RWPE2 (cell line): ENCODE measurements around the gene FLVCR1.

ENCODE experiments used
- ATAC-seq: fragments of 200-7000 bp; cut with Tn5 transposase; 3 replicates; pipeline ENCODE4 v1.9.1; 2021; ENCODE audit warnings: low read depth
- DNase-seq: peaks from one replicate; pipeline ENCODE4 v3.0.0-alpha.2; 2020; ENCODE audit warnings: low spot score
- H3K27ac ChIP-seq: fragments of 450-650 bp; 2 replicates; pipeline ENCODE4 v1.5.1; 2017; ENCODE audit warnings: mild to moderate bottlenecking; ENCODE audit not compliant: poor library complexity, severe bottlenecking
- H3K27me3 ChIP-seq: fragments of 250-450 bp; sonication (Bioruptor Pico); 2 replicates; pipeline ENCODE4 v1.5.1; 2021; ENCODE audit warnings: mild to moderate bottlenecking, moderate library complexity; ENCODE audit not compliant: insufficient read depth, poor library complexity, severe bottlenecking
- H3K36me3 ChIP-seq: fragments of 250-450 bp; sonication (Bioruptor Pico); 2 replicates; pipeline ENCODE4 v1.5.1; 2020; ENCODE audit warnings: low read depth, mild to moderate bottlenecking, moderate library complexity
- H3K4me1 ChIP-seq: fragments of 250-450 bp; sonication (Bioruptor Pico); 2 replicates; pipeline ENCODE4 v1.5.1; 2021; ENCODE audit warnings: mild to moderate bottlenecking, moderate library complexity; ENCODE audit not compliant: insufficient read depth, poor library complexity, severe bottlenecking
- H3K4me3 ChIP-seq: fragments of 250-450 bp; sonication (Bioruptor Pico); 2 replicates; pipeline ENCODE4 v1.5.1; 2021; ENCODE audit warnings: mild to moderate bottlenecking, moderate library complexity; ENCODE audit not compliant: severe bottlenecking
- H3K9me3 ChIP-seq: fragments of 250-450 bp; sonication (Bioruptor Pico); 2 replicates; pipeline ENCODE4 v1.5.1; 2021; ENCODE audit warnings: mild to moderate bottlenecking, moderate library complexity; ENCODE audit not compliant: severe bottlenecking
- TF ChIP-seq, protein P1 (sequence below): fragments of 450-650 bp; IDR thresholded peaks from one replicate; pipeline ENCODE4 v1.5.1; 2017; ENCODE audit warnings: mild to moderate bottlenecking, moderate library complexity; ENCODE audit not compliant: poor library complexity, severe bottlenecking

The FLVCR1 gene

DNA sequence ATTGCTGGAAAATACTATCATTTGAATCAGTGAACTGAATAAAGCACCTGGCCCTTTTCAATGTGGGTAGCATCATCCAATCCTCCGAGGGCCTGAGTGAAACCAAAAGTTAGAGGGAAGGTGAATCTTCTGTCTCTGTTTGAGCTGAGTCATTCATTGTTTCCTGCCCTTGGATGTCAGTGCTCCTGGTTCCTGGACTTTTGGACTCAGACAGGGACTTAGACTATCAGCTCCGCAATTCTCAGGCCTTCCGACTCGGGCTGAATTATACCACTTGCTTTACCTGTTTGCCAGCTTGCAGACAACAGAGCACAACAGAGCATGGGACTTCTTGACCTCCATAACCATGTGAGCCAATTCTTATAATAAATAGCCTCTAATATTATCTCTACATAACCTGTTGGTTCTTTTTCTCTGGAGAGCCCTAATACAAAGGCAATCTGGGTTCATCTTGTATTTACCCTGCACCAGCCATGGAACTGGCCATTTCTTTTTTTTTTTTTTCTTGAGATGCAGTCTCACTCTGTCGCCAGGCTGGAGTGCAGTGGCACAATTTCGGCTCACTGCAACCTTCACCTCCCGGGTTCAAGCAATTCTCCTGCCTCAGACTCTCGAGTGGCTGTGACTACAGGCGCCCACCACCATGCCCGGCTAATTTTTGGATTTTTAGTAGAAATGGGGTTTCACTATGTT is 73.1 kb downstream of the FLVCR1 start:
- DNase-seq = no peak
- no peak overlapping the region for H3K27ac ChIP-seq
- TF ChIP-seq, protein P1, sequence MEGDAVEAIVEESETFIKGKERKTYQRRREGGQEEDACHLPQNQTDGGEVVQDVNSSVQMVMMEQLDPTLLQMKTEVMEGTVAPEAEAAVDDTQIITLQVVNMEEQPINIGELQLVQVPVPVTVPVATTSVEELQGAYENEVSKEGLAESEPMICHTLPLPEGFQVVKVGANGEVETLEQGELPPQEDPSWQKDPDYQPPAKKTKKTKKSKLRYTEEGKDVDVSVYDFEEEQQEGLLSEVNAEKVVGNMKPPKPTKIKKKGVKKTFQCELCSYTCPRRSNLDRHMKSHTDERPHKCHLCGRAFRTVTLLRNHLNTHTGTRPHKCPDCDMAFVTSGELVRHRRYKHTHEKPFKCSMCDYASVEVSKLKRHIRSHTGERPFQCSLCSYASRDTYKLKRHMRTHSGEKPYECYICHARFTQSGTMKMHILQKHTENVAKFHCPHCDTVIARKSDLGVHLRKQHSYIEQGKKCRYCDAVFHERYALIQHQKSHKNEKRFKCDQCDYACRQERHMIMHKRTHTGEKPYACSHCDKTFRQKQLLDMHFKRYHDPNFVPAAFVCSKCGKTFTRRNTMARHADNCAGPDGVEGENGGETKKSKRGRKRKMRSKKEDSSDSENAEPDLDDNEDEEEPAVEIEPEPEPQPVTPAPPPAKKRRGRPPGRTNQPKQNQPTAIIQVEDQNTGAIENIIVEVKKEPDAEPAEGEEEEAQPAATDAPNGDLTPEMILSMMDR = no peak
- ATAC-seq = no peak
- no peaks in the 10 kb centered on the region for H3K27me3 ChIP-seq
- no peaks in the 10 kb centered on the region for H3K4me1 ChIP-seq
- H3K4me3 ChIP-seq = no peak overlapping the region
- H3K9me3 ChIP-seq = no peaks in the 10 kb centered on the region
- no peaks in the 10 kb centered on the region for H3K36me3 ChIP-seq

DNA sequence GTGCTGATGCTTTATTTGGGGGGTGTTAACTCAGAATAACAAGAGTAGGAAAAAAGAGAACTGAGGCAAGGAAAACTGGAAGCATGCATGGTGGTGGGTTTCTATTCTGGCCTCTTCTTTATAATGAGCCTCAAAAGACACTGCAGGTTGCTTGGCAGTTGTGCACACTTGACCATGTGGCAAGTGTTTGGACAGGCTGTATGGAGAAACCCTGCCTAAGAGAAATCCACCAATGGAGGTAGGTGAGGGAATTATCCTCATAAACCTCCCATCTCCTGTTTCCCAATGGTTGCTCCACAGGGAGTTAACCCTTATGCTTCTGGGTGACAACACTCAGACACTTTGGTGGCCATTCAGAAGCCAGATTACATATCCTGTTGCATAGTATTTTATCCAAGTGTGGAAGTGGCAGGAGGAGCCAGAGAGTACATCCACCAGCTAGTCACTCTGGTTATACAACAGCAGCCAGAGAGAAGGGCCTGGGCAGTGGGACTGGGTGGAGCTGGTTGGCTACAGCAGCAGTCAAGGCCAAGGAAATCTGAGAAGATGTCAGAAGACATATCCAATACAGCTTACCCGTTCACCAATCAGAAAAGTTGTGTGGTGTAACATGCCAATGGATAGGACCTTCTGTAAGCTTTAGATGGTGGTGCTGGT is 75.9 kb downstream of the FLVCR1 start:
- Histone ChIP-seq H3K36me3 (no peaks in the 10 kb centered on the region), H3K4me1 (no peaks in the 10 kb centered on the region), H3K9me3 (no peaks in the 10 kb centered on the region), H3K27me3 (no peaks in the 10 kb centered on the region), H3K27ac (no peak overlapping the region), H3K4me3 (no peak overlapping the region)
- ATAC-seq (no peak), DNase-seq (no peak)
- TF ChIP-seq, protein P1 = no peak

DNA sequence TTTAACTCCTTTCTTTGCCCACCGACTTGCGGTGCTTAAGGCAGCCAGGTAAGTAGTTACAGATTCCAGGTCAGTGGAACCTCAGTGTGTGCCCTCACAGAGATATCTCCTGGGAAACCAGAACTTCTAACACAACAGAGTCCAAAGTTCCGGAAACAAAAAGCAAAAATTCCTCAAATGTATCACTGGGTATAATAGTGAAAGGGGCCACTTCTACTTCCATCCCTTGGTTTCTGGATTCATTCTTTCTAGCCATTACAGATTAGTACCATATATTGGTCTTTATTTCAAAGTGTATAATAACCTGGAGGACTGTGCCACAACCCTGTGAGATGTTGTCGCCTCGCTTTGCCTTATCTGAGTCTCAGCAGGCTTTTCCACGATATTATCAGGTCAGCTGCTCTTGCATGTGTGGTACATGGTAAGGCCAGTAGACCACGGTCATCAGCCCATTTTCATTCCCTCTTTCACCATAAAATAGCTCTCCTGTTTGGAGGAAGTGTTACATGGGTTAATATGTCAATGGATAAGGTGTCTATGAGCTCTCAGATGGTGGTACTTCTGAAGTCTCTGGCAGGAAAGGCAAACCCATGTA is 77.4 kb downstream of the FLVCR1 start:
- H3K27ac ChIP-seq = no peak overlapping the region
- DNase-seq (no peak), ATAC-seq (no peak)
- no peaks in the 10 kb centered on the region for H3K27me3 ChIP-seq
- H3K9me3 ChIP-seq = no peaks in the 10 kb centered on the region
- TF ChIP-seq, protein P1 = no peak
- no peak overlapping the region for H3K4me3 ChIP-seq
- H3K36me3 ChIP-seq = no peaks in the 10 kb centered on the region
- no peaks in the 10 kb centered on the region for H3K4me1 ChIP-seq

DNA sequence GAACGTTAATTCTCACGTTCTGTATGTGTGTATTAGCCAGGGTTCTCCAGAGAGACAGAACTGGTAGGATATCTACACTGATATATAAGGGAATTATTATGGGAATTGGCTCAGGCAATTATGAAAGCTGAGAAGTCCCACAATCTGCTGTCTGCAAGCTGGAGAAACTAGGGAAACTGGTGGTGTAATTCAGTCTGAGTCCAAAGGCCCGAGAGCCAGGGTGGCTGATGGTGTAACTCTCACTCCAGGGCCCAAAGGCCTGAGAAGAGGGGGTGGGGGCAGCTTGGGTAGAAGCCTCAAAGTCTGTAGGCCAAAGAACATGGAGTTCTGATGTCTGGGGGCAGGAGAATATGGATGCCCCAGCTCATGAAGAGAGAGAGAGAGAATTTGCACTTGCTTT is 79.0 kb downstream of the FLVCR1 start:
- DNase-seq (no peak), ATAC-seq (no peak)
- H3K9me3 ChIP-seq = no peaks in the 10 kb centered on the region
- no peak overlapping the region for H3K27ac ChIP-seq
- H3K27me3 ChIP-seq = no peaks in the 10 kb centered on the region
- TF ChIP-seq, protein P1 = no peak
- no peak overlapping the region for H3K4me3 ChIP-seq
- no peaks in the 10 kb centered on the region for H3K36me3 ChIP-seq
- no peaks in the 10 kb centered on the region for H3K4me1 ChIP-seq

DNA sequence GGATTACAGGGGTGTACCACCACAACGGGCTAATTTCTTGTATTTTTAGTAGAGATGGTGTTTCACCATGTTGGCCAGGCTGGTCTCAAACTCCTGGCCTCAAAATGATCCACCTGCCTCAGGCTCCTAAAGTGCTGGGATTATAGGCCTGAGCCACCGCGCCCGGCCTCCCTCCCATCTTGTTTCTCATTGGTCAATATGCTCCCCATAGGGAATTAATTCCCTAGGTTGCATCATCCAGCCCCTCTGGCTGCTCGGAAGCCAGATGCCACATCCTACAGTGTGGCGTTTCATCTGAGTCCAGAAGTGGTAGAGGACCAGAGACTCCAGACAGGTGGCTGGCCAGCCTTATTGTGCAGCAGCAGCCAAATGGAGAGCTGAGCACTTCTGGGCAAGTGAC is 80.8 kb downstream of the FLVCR1 start:
- no peak overlapping the region for H3K4me3 ChIP-seq
- no peak overlapping the region for H3K27ac ChIP-seq
- TF ChIP-seq, protein P1 = no peak
- DNase-seq (no peak), ATAC-seq (no peak)
- H3K36me3 ChIP-seq = no peaks in the 10 kb centered on the region
- H3K9me3 ChIP-seq = no peaks in the 10 kb centered on the region
- H3K27me3 ChIP-seq = no peaks in the 10 kb centered on the region
- no peaks in the 10 kb centered on the region for H3K4me1 ChIP-seq
